ENCODE data around the gene DUSP7. TPM values are rescaled to one million over a fixed set of nuclear protein-coding genes. Genes with fewer than 3 reads are reported as not detected.

DUSP7 gene
- total RNA-seq, 1 experiment from 2014 or later = 16.6 TPM

DNA sequence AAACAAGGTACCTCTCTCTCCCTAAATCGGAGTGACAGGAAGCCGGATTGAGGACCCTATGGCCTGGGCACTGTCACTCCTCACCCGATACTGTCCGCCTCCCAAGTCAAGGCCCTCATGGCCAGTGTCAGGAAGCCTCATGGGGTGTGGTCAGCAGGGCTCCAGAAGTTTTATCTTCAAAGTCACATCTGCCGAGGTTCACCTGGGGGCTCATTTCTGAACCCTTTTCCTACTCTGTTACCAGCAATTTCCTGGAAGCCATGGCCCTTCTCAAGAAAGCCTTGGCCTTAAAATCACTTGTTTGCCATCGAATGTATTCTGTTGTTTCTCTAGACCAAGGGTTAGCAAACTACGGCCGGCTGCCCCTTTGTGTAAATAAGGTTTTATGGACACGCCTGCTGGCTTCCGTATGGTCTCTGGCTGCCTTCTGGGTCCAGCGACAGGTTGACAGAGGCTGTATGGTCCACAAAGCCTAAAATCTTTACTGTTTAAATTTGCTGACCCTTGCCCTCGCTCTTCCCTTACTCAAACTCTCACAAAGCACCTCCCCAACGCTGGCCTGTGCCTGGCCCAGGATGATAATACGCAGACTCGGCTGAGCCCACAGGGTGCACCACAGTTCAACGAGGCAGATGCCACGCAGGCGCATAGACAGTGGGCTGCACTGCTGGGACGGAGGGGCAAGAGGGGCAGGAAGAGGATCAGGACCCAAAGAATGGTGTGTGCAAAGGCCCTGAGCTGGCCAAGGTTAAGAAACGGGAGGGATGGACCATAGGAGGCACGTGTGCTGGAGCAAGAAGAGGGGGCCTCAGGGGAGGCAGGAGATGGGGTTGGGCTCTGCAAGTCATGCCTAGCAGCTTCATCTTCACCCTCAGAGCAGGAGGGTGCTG lies 24.7 kb upstream of the DUSP7 start:
- ChIA-PET CTCF (no interaction called here), RAD21 (ENCODE audit: low non-redundant PET in 1 of 2, low total read pairs in 2 of 2, uncharacterized antibody in 2 of 2, unreplicated experiment in 2 of 2) (no interaction called here), POLR2A (no interaction called here)

More for the DNA sequence above, 24.7 kb upstream of the DUSP7 start:
- intact Hi-C loops (cut with micrococcal nuclease) = no loop called here
- ATAC-seq (no peak), DNase-seq (ENCODE audit: low read depth, low spot score) (no peak)
- Histone ChIP-seq H4K20me1 (ENCODE audit: insufficient read depth) (no peaks in the 10 kb centered on the region), H3K9me3 (ENCODE audit: control insufficient read depth in 1 of 2, insufficient read depth in 1 of 2, low read depth in 1 of 2, low read length in 2 of 2) (no peaks in the 10 kb centered on the region), H3K9ac (ENCODE audit: low read length) (no peak overlapping the region), H3K9me2 (ENCODE audit: insufficient read depth) (no peaks in the 10 kb centered on the region), H3K79me2 (ENCODE audit: insufficient read depth, low read length) (no peaks in the 10 kb centered on the region), H3K4me3 (replicated peaks in 1 of 2; ENCODE audit: low read depth in 1 of 2, low read length in 2 of 2) (no peak overlapping the region), H2AFZ (ENCODE audit: low read depth, low read length, poor library complexity, severe bottlenecking) (no peak overlapping the region), H3K27me3 (ENCODE audit: insufficient read depth, low read length) (no peaks in the 10 kb centered on the region), H3K4me1 (ENCODE audit: control insufficient read depth in 1 of 2, insufficient read depth in 2 of 2, low read length in 2 of 2) (no peaks in the 10 kb centered on the region), H3K27ac (ENCODE audit: low read depth, low read length) (no peak overlapping the region), H3K4me2 (ENCODE audit: low read length) (no peak overlapping the region), H3K36me3 (ENCODE audit: control insufficient read depth in 1 of 2, insufficient read depth in 2 of 2, low read length in 2 of 2) (no peaks in the 10 kb centered on the region)
- TF ChIP-seq POLR2AphosphoS5 (IDR thresholded peaks at IDR 0.05; ENCODE audit: low read depth, low read length) (no peak), ELF1 (IDR thresholded peaks at IDR 0.05; ENCODE audit: borderline replicate concordance, low read depth) (no peak), EZH2 (IDR thresholded peaks at IDR 0.05) (no peak), SRF (IDR thresholded peaks at IDR 0.05; ENCODE audit: low read depth) (no peak), JUND (IDR thresholded peaks at IDR 0.05) (no peak), EGR1 (IDR thresholded peaks at IDR 0.05; ENCODE audit: low read depth) (no peak), ZNF274 (IDR thresholded peaks at IDR 0.05; ENCODE audit: low read depth, low read length) (no peak), FOSL1 (IDR thresholded peaks at IDR 0.05; ENCODE audit: low read depth) (no peak), EZH2phosphoT487 (IDR thresholded peaks at IDR 0.05; ENCODE audit: borderline replicate concordance) (no peak), ZFX (IDR thresholded peaks at IDR 0.05) (no peak), RAD21 (IDR thresholded peaks at IDR 0.05; ENCODE audit: low read depth) (no peak), TCF7L2 (IDR thresholded peaks at IDR 0.05; ENCODE audit: borderline replicate concordance, extremely low read depth, insufficient read depth, insufficient read length) (no peak), CTCF (IDR thresholded peaks at IDR 0.05 in 2 of 3, conservative IDR thresholded peaks at IDR 0.05 in 1 of 3; ENCODE audit: borderline replicate concordance in 1 of 3, insufficient read depth in 1 of 3, low read depth in 2 of 3, low read length in 2 of 3) (no peak), CEBPB (IDR thresholded peaks at IDR 0.05; ENCODE audit: low read depth) (no peak), YY1 (IDR thresholded peaks at IDR 0.05; ENCODE audit: extremely low read depth, insufficient replicate concordance, low read depth, low read length) (no peak)
- TF ChIP-seq, protein P1, sequence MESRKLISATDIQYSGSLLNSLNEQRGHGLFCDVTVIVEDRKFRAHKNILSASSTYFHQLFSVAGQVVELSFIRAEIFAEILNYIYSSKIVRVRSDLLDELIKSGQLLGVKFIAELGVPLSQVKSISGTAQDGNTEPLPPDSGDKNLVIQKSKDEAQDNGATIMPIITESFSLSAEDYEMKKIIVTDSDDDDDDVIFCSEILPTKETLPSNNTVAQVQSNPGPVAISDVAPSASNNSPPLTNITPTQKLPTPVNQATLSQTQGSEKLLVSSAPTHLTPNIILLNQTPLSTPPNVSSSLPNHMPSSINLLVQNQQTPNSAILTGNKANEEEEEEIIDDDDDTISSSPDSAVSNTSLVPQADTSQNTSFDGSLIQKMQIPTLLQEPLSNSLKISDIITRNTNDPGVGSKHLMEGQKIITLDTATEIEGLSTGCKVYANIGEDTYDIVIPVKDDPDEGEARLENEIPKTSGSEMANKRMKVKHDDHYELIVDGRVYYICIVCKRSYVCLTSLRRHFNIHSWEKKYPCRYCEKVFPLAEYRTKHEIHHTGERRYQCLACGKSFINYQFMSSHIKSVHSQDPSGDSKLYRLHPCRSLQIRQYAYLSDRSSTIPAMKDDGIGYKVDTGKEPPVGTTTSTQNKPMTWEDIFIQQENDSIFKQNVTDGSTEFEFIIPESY (IDR thresholded peaks at IDR 0.05; ENCODE audit: extremely low read depth, insufficient replicate concordance, low read length) = no peak
- TF ChIP-seq, protein P2, sequence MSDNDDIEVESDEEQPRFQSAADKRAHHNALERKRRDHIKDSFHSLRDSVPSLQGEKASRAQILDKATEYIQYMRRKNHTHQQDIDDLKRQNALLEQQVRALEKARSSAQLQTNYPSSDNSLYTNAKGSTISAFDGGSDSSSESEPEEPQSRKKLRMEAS (IDR thresholded peaks at IDR 0.05) = no peak
- BruUV-seq (replicated peaks) = no TSS peak

Measured in HCT116 (cell line).